NCI-H128 (cell line): ENCODE results near the gene FOXP1.

ENCODE experiments used
- DNase-seq: peaks from one replicate; lab custom pipeline; 2025; ENCODE audit not compliant: unreplicated experiment; lab: John Stamatoyannopoulos, UW

Gene FOXP1

GRCh38 chr3:71402911-71403310 is 180.6 kb downstream of the FOXP1 start:
- DNase-seq: no peak

- no peak for DNase-seq
Measured at GRCh38 chr3:71402280-71402679, 181.2 kb downstream of the FOXP1 start.

- no peak for DNase-seq
Measured at GRCh38 chr3:71401695-71402231, 181.8 kb downstream of the FOXP1 start.

- DNase-seq: no peak
Measured at GRCh38 chr3:71400986-71401451, 182.5 kb downstream of the FOXP1 start.

- DNase-seq: no peak
Measured at GRCh38 chr3:71399478-71399877, 184.1 kb downstream of the FOXP1 start.

- no peak for DNase-seq
Measured at GRCh38 chr3:71398157-71398836, 185.2 kb downstream of the FOXP1 start.

GRCh38 chr3:71397726-71398125 is 185.8 kb downstream of the FOXP1 start:
- DNase-seq: no peak

GRCh38 chr3:71397046-71397445 is 186.5 kb downstream of the FOXP1 start:
- DNase-seq: no peak

- DNase-seq: no peak
Measured at GRCh38 chr3:71395927-71396695, 187.4 kb downstream of the FOXP1 start.

- no peak for DNase-seq
Measured at GRCh38 chr3:71395470-71395869, 188.1 kb downstream of the FOXP1 start.

GRCh38 chr3:71393745-71394144 is 189.8 kb downstream of the FOXP1 start:
- DNase-seq: no peak

GRCh38 chr3:71393093-71393492 is 190.4 kb downstream of the FOXP1 start:
- no peak for DNase-seq

- DNase-seq: no peak
Measured at GRCh38 chr3:71392251-71392650, 191.3 kb downstream of the FOXP1 start.

GRCh38 chr3:71391361-71391760 is 192.2 kb downstream of the FOXP1 start:
- no peak for DNase-seq

- no peak for DNase-seq
Measured at GRCh38 chr3:71389911-71390573, 193.5 kb downstream of the FOXP1 start.

GRCh38 chr3:71389191-71389590 is 194.3 kb downstream of the FOXP1 start:
- DNase-seq: no peak

- no peak for DNase-seq
Measured at GRCh38 chr3:71388535-71389120, 194.9 kb downstream of the FOXP1 start.

GRCh38 chr3:71387586-71387985 is 195.9 kb downstream of the FOXP1 start:
- DNase-seq: no peak

GRCh38 chr3:71384837-71385716 is 198.5 kb downstream of the FOXP1 start:
- no peak for DNase-seq

GRCh38 chr3:71384388-71384787 is 199.1 kb downstream of the FOXP1 start:
- DNase-seq: no peak
